ENCODE data around the gene EPB41L4B.

The EPB41L4B gene

DNA sequence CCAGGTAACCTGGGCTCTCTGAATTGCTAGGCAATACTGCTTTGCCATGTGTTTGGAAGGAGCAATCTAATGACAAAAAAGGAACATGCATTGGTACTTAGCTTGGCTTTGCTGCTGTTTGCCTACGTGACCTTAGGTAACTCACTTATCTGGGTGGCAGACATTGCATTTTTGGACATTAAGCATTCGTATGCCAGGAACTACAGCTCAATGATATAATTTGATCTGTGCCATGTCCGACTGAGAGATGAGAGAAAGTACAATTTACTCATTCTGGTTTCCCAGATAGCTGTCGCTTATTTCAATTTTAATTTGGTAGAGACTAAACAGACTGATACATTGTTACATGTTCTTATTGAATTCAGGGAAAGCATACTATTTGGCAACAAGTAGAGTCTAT lies 90.6 kb downstream of the EPB41L4B start:
- Histone ChIP-seq H3K9ac (ENCODE audit: low read length) (no peak overlapping the region), H2AFZ (ENCODE audit: low read length) (no peak overlapping the region), H3K27me3 (ENCODE audit: insufficient read depth, low read length) (peaks cover 8% of the 10 kb centered on the region; the same call in 1 of the 2 replicates), H3K27ac (ENCODE audit: low read depth, low read length, poor library complexity, severe bottlenecking) (no peak overlapping the region), H4K20me1 (ENCODE audit: insufficient read depth, low read length) (no peaks in the 10 kb centered on the region), H3K4me3 (ENCODE audit: low read depth, low read length, poor library complexity, severe bottlenecking) (no peak overlapping the region), H3K9me3 (ENCODE audit: low read length) (no peaks in the 10 kb centered on the region), H3K36me3 (ENCODE audit: insufficient read depth, low read length) (no peaks in the 10 kb centered on the region), H3K4me2 (ENCODE audit: low read length) (no peak overlapping the region), H3K79me2 (ENCODE audit: insufficient read depth, low read length) (no peaks in the 10 kb centered on the region), H3K9me2 (ENCODE audit: low read depth, low read length) (no peaks in the 10 kb centered on the region), H3F3A (ENCODE audit: insufficient read depth, low read length) (no peaks in the 10 kb centered on the region), H3K4me1 (ENCODE audit: insufficient read depth, low read length, severe bottlenecking) (no peaks in the 10 kb centered on the region)
- TF ChIP-seq EZH2 (IDR thresholded peaks at IDR 0.05; ENCODE audit: borderline replicate concordance, low read length): no peak
- TF ChIP-seq, protein P1, sequence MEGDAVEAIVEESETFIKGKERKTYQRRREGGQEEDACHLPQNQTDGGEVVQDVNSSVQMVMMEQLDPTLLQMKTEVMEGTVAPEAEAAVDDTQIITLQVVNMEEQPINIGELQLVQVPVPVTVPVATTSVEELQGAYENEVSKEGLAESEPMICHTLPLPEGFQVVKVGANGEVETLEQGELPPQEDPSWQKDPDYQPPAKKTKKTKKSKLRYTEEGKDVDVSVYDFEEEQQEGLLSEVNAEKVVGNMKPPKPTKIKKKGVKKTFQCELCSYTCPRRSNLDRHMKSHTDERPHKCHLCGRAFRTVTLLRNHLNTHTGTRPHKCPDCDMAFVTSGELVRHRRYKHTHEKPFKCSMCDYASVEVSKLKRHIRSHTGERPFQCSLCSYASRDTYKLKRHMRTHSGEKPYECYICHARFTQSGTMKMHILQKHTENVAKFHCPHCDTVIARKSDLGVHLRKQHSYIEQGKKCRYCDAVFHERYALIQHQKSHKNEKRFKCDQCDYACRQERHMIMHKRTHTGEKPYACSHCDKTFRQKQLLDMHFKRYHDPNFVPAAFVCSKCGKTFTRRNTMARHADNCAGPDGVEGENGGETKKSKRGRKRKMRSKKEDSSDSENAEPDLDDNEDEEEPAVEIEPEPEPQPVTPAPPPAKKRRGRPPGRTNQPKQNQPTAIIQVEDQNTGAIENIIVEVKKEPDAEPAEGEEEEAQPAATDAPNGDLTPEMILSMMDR (IDR thresholded peaks at IDR 0.05; ENCODE audit: low read length): no peak

DNA sequence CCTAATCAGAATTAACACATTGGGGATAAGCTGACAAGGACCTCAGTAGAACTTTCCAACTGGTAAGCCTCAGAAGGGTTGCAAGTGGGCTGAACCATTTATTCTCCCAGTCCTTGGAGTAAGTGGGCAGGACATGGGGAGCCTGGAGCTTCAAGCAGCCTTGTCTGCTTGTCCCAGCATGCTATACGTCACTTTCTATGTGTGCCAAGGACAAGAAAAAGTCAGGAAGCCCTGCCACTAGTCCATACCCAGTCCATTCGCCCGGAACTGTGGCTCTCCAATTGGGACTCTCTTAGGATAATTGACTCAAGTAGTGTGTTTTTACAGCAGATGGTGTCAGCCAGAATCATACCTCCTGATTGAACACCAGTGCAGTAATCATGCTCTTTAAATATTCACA lies 91.2 kb downstream of the EPB41L4B start:
- no peak overlapping the region for H2AFZ ChIP-seq (ENCODE audit: low read length)
- peaks cover 8% of the 10 kb centered on the region; the same call in 1 of the 2 replicates for H3K27me3 ChIP-seq (ENCODE audit: insufficient read depth, low read length)
- no peaks in the 10 kb centered on the region for H3K36me3 ChIP-seq (ENCODE audit: insufficient read depth, low read length)
- no peaks in the 10 kb centered on the region for H4K20me1 ChIP-seq (ENCODE audit: insufficient read depth, low read length)
- H3K9me3 ChIP-seq (ENCODE audit: low read length): no peaks in the 10 kb centered on the region
- no peaks in the 10 kb centered on the region for H3K9me2 ChIP-seq (ENCODE audit: low read depth, low read length)
- H3K9ac ChIP-seq (ENCODE audit: low read length): no peak overlapping the region
- no peak overlapping the region for H3K27ac ChIP-seq (ENCODE audit: low read depth, low read length, poor library complexity, severe bottlenecking)
- no peaks in the 10 kb centered on the region for H3K79me2 ChIP-seq (ENCODE audit: insufficient read depth, low read length)
- H3K4me1 ChIP-seq (ENCODE audit: insufficient read depth, low read length, severe bottlenecking): no peaks in the 10 kb centered on the region
- no peaks in the 10 kb centered on the region for H3F3A ChIP-seq (ENCODE audit: insufficient read depth, low read length)
- TF ChIP-seq, protein P1 (IDR thresholded peaks at IDR 0.05; ENCODE audit: low read length): no peak
- TF ChIP-seq EZH2 (IDR thresholded peaks at IDR 0.05; ENCODE audit: borderline replicate concordance, low read length): no peak
- H3K4me3 ChIP-seq (ENCODE audit: low read depth, low read length, poor library complexity, severe bottlenecking): no peak overlapping the region
- no peak overlapping the region for H3K4me2 ChIP-seq (ENCODE audit: low read length)

DNA sequence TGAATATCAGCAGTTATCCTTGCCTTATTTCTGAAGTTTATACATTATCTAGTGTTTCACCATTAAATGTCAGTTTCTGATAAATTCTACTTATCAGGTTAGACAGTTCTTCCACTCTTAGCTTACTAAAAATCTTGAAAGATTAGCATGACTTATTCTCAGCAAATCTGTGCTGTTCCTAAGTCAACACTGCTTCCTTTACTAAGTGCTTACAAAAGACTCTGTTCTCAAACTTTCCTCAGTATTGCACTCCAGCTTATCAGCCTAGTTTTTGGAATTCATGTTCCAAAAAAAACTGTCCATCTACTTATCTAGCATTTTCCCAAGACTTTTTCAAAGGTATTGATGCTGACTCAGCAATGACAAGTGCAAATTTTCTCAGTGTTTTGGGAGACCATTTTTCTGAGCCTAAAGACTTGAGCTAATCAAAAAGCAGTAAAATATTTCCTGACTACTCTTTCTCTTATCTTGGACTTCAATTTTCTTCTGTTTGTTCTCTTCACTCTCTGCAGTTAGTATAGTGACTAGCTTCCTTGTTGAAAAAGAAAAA lies 92.7 kb downstream of the EPB41L4B start:
- Histone ChIP-seq H2AFZ (ENCODE audit: low read length) (no peak overlapping the region), H3K27me3 (ENCODE audit: insufficient read depth, low read length) (peaks cover 8% of the 10 kb centered on the region; the same call in 1 of the 2 replicates), H3K27ac (ENCODE audit: low read depth, low read length, poor library complexity, severe bottlenecking) (no peak overlapping the region), H3K79me2 (ENCODE audit: insufficient read depth, low read length) (no peaks in the 10 kb centered on the region), H3K36me3 (ENCODE audit: insufficient read depth, low read length) (no peaks in the 10 kb centered on the region), H4K20me1 (ENCODE audit: insufficient read depth, low read length) (no peaks in the 10 kb centered on the region), H3F3A (ENCODE audit: insufficient read depth, low read length) (no peaks in the 10 kb centered on the region), H3K4me3 (ENCODE audit: low read depth, low read length, poor library complexity, severe bottlenecking) (no peak overlapping the region), H3K9me3 (ENCODE audit: low read length) (no peaks in the 10 kb centered on the region), H3K9ac (ENCODE audit: low read length) (no peak overlapping the region), H3K4me1 (ENCODE audit: insufficient read depth, low read length, severe bottlenecking) (no peaks in the 10 kb centered on the region), H3K4me2 (ENCODE audit: low read length) (no peak overlapping the region), H3K9me2 (ENCODE audit: low read depth, low read length) (no peaks in the 10 kb centered on the region)
- TF ChIP-seq, protein P1 (IDR thresholded peaks at IDR 0.05; ENCODE audit: low read length): no peak
- no peak for TF ChIP-seq EZH2 (IDR thresholded peaks at IDR 0.05; ENCODE audit: borderline replicate concordance, low read length)

All from OCI-LY1 (cell line).